ENCODE measurements around the gene HIGD1A. TPM values are rescaled to one million over a fixed set of nuclear protein-coding genes. Genes with fewer than 3 reads are reported as not detected.
"Not testable (repeated sequence)": the region's sequence is repeated elsewhere in the genome, so short reads cannot be mapped to it uniquely, and the experiment has no call there.

HIGD1A gene
- total RNA-seq, 3 donors from 2014 or later (not counting 1 experiment from before 2014, with no cell fraction given), result 24.5 to 28.5 (median 28.2) TPM

DNA sequence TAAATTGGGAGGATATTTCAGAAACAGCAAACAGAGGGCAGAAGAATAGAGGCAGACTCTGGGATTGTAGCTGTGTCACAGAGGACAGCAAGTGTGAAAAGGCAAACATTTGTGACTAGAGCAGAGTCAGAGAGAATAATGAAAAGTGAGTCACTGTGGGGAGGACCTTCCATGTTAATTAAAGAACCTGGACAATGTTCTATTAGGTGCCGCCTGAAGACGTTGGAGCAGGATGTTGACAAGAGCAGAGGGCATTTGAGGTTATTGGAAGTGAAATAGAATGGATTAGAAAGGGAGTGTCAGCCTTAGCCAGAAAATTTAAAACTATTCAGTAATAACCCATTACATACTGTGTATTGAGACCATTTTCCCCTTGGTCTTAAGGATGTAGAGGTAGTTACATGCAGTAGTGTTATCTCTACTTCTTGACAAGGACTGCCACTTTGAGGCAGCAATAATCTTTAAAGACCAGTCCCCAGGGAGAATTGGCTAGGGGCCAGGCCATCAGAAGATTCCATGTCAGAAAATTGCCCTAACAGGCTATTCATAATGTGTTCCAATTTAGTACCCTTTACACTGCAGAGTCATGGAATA lies 10.7 kb upstream of the HIGD1A start:
- TF ChIP-seq, protein P1, sequence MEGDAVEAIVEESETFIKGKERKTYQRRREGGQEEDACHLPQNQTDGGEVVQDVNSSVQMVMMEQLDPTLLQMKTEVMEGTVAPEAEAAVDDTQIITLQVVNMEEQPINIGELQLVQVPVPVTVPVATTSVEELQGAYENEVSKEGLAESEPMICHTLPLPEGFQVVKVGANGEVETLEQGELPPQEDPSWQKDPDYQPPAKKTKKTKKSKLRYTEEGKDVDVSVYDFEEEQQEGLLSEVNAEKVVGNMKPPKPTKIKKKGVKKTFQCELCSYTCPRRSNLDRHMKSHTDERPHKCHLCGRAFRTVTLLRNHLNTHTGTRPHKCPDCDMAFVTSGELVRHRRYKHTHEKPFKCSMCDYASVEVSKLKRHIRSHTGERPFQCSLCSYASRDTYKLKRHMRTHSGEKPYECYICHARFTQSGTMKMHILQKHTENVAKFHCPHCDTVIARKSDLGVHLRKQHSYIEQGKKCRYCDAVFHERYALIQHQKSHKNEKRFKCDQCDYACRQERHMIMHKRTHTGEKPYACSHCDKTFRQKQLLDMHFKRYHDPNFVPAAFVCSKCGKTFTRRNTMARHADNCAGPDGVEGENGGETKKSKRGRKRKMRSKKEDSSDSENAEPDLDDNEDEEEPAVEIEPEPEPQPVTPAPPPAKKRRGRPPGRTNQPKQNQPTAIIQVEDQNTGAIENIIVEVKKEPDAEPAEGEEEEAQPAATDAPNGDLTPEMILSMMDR (IDR thresholded peaks at IDR 0.05), result no peak
- H3K9me3 Mint-ChIP-seq, result no peaks in the 10 kb centered on the region
- 90% methylated on average over 2 of the region's 2 CpGs for WGBS (ENCODE audit: insufficient coverage)
- no peaks in the 10 kb centered on the region for H3K36me3 Mint-ChIP-seq
- no peaks in the 10 kb centered on the region for H3K4me1 Mint-ChIP-seq
- H3K27ac ChIP-seq (ENCODE audit: low read length), result no peak overlapping the region
- H3K9me3 ChIP-seq (ENCODE audit: control insufficient read depth, insufficient read depth, low read length), result no peaks in the 10 kb centered on the region
- intact Hi-C loops (cut with micrococcal nuclease), result no loop called here
- no peaks in the 10 kb centered on the region for H3K4me1 ChIP-seq (ENCODE audit: control insufficient read depth, insufficient read depth, low read length)
- no peaks in the 10 kb centered on the region for H3K27me3 ChIP-seq (ENCODE audit: control insufficient read depth, insufficient read depth, low read length)
- ATAC-seq (no peak), DNase-seq (no peak)
- no peak overlapping the region for H3K4me3 ChIP-seq (ENCODE audit: low read length)
- no peaks in the 10 kb centered on the region for H3K36me3 ChIP-seq (ENCODE audit: control insufficient read depth, insufficient read depth, low read length)
- H3K27me3 Mint-ChIP-seq (ENCODE audit: low read depth in 2 of 2), result peaks cover 9 to 11% of the 10 kb centered on the region in 2 donors
- H3K27ac Mint-ChIP-seq, result no peak overlapping the region
- H3K4me3 Mint-ChIP-seq, result no peak overlapping the region

DNA sequence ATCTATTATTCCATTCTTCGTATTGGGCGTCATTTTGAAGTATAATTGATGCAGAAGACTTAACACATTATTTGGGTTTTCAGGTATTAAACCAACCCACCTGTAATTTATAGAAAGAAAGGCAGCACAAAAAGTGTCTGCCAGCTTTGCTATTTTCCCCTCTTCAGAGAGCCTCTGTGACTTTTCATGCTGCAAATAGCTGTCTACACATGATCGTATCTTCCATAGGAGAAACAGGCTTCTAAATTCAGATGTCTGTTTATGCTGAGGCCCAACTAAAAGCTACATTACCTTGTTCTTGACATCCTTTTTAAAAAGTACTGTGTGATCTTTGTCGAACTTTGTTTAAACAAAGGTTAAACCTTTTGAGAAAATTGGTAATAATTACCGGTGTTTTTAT lies 10.0 kb upstream of the HIGD1A start:
- H3K4me1 Mint-ChIP-seq, result no peaks in the 10 kb centered on the region
- no peaks in the 10 kb centered on the region for H3K9me3 ChIP-seq (ENCODE audit: control insufficient read depth, insufficient read depth, low read length)
- H3K27me3 Mint-ChIP-seq (ENCODE audit: low read depth in 2 of 2), result peaks cover 8 to 17% of the 10 kb centered on the region in 2 donors
- H3K27ac Mint-ChIP-seq, result no peak overlapping the region
- H3K4me3 ChIP-seq (ENCODE audit: low read length), result no peak overlapping the region
- no peaks in the 10 kb centered on the region for H3K27me3 ChIP-seq (ENCODE audit: control insufficient read depth, insufficient read depth, low read length)
- no peak for ATAC-seq
- H3K4me1 ChIP-seq (ENCODE audit: control insufficient read depth, insufficient read depth, low read length), result no peaks in the 10 kb centered on the region
- H3K4me3 Mint-ChIP-seq, result no peak overlapping the region
- DNase-seq, result no peak
- no peaks in the 10 kb centered on the region for H3K9me3 Mint-ChIP-seq
- intact Hi-C loops (cut with micrococcal nuclease), result no loop called here
- no peaks in the 10 kb centered on the region for H3K36me3 ChIP-seq (ENCODE audit: control insufficient read depth, insufficient read depth, low read length)
- 93% methylated on average over 4 of the region's 5 CpGs for WGBS (ENCODE audit: insufficient coverage)
- no peak overlapping the region for H3K27ac ChIP-seq (ENCODE audit: low read length)
- H3K36me3 Mint-ChIP-seq, result no peaks in the 10 kb centered on the region
- TF ChIP-seq, protein P1 (IDR thresholded peaks at IDR 0.05), result no peak

DNA sequence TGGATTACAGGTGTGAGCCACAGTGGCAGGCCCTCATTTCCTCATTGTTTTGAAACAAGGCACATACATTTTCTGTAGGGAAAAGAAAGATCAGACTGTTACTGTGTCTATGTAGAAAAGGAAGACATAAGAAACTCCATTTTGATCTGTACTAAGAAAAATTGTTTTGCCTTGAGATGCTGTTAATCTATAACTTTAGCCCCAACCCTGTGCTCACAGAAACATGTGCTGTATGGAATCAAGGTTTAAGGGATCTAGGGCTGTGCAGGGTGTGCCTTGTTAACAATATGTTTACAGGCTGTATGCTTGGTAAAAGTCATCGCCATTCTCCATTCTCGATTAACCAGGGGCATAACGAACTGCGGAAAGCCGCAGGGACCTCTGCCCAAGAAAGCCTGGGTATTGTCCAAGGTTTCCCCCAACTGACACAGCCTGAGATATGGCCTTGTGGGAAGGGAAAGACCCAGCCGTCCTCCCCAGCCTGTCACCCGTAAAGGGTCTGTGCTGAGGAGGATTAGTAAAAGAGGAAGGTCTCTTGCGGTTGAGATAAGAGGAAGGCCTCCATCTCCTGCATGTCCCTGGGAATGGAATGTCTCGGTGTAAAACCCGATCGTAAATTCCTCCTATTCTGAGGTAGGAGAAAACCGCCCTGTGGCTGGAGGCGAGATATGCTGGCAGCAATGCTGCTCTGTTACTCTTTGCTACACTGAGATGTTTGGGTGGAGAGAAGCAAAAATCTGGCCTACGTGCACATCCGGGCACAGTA lies 7.0 kb upstream of the HIGD1A start:
- ATAC-seq; DNase-seq; H3K9me3 Mint-ChIP-seq; H3K27ac ChIP-seq (ENCODE audit: low read length); H3K4me3 Mint-ChIP-seq; H3K27me3 ChIP-seq (ENCODE audit: control insufficient read depth, insufficient read depth, low read length); intact Hi-C loops (cut with micrococcal nuclease); H3K4me3 ChIP-seq (ENCODE audit: low read length); H3K36me3 ChIP-seq (ENCODE audit: control insufficient read depth, insufficient read depth, low read length); H3K4me1 Mint-ChIP-seq; H3K9me3 ChIP-seq (ENCODE audit: control insufficient read depth, insufficient read depth, low read length); H3K4me1 ChIP-seq (ENCODE audit: control insufficient read depth, insufficient read depth, low read length); H3K36me3 Mint-ChIP-seq; H3K27ac Mint-ChIP-seq: not testable (repeated sequence)
- peaks cover 18 to 35% of the 10 kb centered on the region in 2 donors for H3K27me3 Mint-ChIP-seq (ENCODE audit: low read depth in 2 of 2)
- 24% methylated on average over 15 of the region's 15 CpGs for WGBS (ENCODE audit: insufficient coverage)

DNA sequence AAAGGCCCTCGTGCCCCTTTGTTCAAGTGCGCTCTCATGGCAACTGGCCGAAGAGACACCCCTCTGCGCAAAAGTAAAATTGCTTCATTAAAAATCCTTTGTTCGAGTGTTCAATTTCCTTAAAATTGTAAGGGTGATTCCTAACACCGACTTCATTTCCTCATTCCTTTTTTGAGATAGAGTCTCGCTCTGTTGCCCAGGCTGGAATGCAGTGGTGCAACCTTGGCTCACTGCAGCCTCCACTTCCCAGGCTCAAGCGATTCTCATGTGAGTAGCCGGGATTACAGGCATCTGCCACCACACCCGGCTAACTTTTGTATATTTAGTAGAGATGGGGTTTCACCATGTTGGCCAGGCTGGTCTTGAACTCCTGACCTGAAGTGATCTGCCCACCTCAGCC lies 6.4 kb upstream of the HIGD1A start:
- H3K27ac Mint-ChIP-seq; H3K4me1 Mint-ChIP-seq; intact Hi-C loops (cut with micrococcal nuclease); DNase-seq; H3K27ac ChIP-seq (ENCODE audit: low read length); H3K36me3 Mint-ChIP-seq; H3K4me3 Mint-ChIP-seq; ATAC-seq; H3K36me3 ChIP-seq (ENCODE audit: control insufficient read depth, insufficient read depth, low read length); H3K4me3 ChIP-seq (ENCODE audit: low read length); H3K27me3 ChIP-seq (ENCODE audit: control insufficient read depth, insufficient read depth, low read length); H3K4me1 ChIP-seq (ENCODE audit: control insufficient read depth, insufficient read depth, low read length); H3K9me3 Mint-ChIP-seq; H3K9me3 ChIP-seq (ENCODE audit: control insufficient read depth, insufficient read depth, low read length): not testable (repeated sequence)
- peaks cover 18 to 38% of the 10 kb centered on the region in 2 donors for H3K27me3 Mint-ChIP-seq (ENCODE audit: low read depth in 2 of 2)
- WGBS (ENCODE audit: insufficient coverage), result 91% methylated on average over 10 of the region's 10 CpGs
